Endothelial cell of umbilical vein (primary cell): Measurements from ENCODE around the gene PSD2. TPM values are rescaled to one million over a fixed set of nuclear protein-coding genes. Genes with fewer than 3 reads are reported as not detected.

Experiments
- BruUV-seq: library from RNA; stranded (reverse); fragments of 400-500 nt; replicated peaks from 2 replicates; lab custom pipeline; 2021; lab: Mats Ljungman, UMichigan
- CTCF ChIA-PET: fragments of 300-600, 350-600 bp; sonication (Branson Sonifier 250); formaldehyde crosslinking; loops from one replicate; lab custom pipeline; 2021; ENCODE audit warnings: antibody characterized with exemption, inconsistent platforms; lab: Charles Lee
- POLR2A ChIA-PET: fragments of 300-600, 350-600 bp; sonication (Branson Sonifier 250); formaldehyde crosslinking; loops from one replicate; lab custom pipeline; 2021; ENCODE audit warnings: antibody characterized with exemption, inconsistent platforms; lab: Charles Lee
- DNase-seq: peaks from one replicate; pipeline ENCODE4 v3.0.0-alpha.2; 2011; ENCODE audit warnings: low read depth, low spot score
- FAIRE-seq: peaks from 2 replicates; lab custom pipeline; 2011; peaks lifted over from hg19 to GRCh38; lab: Jason Lieb, UNC
- H2AFZ ChIP-seq: 2 replicates; pipeline ENCODE4 v1.6.0; 2012; ENCODE audit warnings: low read depth, low read length, control low read depth, inconsistent platforms
- H3K27ac ChIP-seq: 2 replicates; pipeline ENCODE4 v1.5.1; 2011; ENCODE audit warnings: low read depth, mild to moderate bottlenecking, control low read depth, low read length, moderate library complexity; ENCODE audit not compliant: insufficient read depth
- H3K27me3 ChIP-seq, 2 experiments: 2 replicates each; pipeline versions ENCODE4 v1.6.0 to v1.6.1; 2011; ENCODE audit warnings: low read length in 2 of 2, mixed read lengths in 1 of 2; ENCODE audit not compliant: control insufficient read depth in 2 of 2, insufficient read depth in 2 of 2
- H3K36me3 ChIP-seq, 2 experiments: 2 replicates in 1 of 2; 3 replicates in 1 of 2; pipeline ENCODE4 v1.5.1; 2011; ENCODE audit warnings: low read length in 2 of 2, mild to moderate bottlenecking in 1 of 2, moderate library complexity in 1 of 2; ENCODE audit not compliant: control insufficient read depth in 2 of 2, insufficient read depth in 2 of 2; ENCODE audit errors: extremely low read depth in 1 of 2
- H3K4me1 ChIP-seq: 3 replicates; pipeline ENCODE4 v1.5.1; 2011; ENCODE audit warnings: mild to moderate bottlenecking, low read length; ENCODE audit not compliant: control insufficient read depth, insufficient read depth; ENCODE audit errors: extremely low read depth
- H3K4me2 ChIP-seq: 2 replicates; pipeline ENCODE4 v1.6.1; 2011; ENCODE audit warnings: low read length, control low read depth, mixed read lengths; ENCODE audit not compliant: insufficient read depth
- H3K4me3 ChIP-seq, 3 experiments: fragments of 200-600 bp in 1 of 3; sonication (generic), shearing (Covaris generic) in 1 of 3; replicated peaks in 1 of 3; 2 replicates each; pipeline ENCODE4 v1.5.1; 2011 to 2016; ENCODE audit warnings: control low read depth in 3 of 3, low read length in 3 of 3, mild to moderate bottlenecking in 2 of 3, inconsistent platforms in 1 of 3, low read depth in 1 of 3, moderate library complexity in 1 of 3; ENCODE audit not compliant: insufficient read depth in 1 of 3
- H3K79me2 ChIP-seq: 2 replicates; pipeline ENCODE4 v1.6.0; 2012; ENCODE audit warnings: low read length, inconsistent platforms; ENCODE audit not compliant: control insufficient read depth, insufficient read depth
- H3K9ac ChIP-seq: replicated peaks from 2 replicates; pipeline ENCODE3; 2011; ENCODE audit warnings: low read length, control low read depth; ENCODE audit not compliant: insufficient read depth; ENCODE audit errors: extremely low read depth
- H3K9me1 ChIP-seq: replicated peaks from 3 replicates; pipeline ENCODE4 v1.6.0; 2011; ENCODE audit warnings: mild to moderate bottlenecking, low read length; ENCODE audit not compliant: control insufficient read depth, insufficient read depth; ENCODE audit errors: extremely low read depth
- H3K9me3 ChIP-seq: replicated peaks from 2 replicates; pipeline ENCODE4 v1.5.1; 2012; ENCODE audit warnings: low read length, inconsistent platforms; ENCODE audit not compliant: control insufficient read depth, insufficient read depth
- H4K20me1 ChIP-seq: replicated peaks from 2 replicates; pipeline ENCODE3; 2011; ENCODE audit warnings: mild to moderate bottlenecking, low read length; ENCODE audit not compliant: control insufficient read depth, insufficient read depth; ENCODE audit errors: extremely low read depth
- CTCF ChIP-seq, 2 donors: IDR thresholded peaks; 1 replicate in 1 of 2; 2 replicates in 1 of 2; pipeline ENCODE4 v1.5.1; 2011; ENCODE audit warnings: low read length in 2 of 2, mild to moderate bottlenecking in 2 of 2, moderate library complexity in 2 of 2, control low read depth in 1 of 2, inconsistent platforms in 1 of 2, low read depth in 1 of 2; ENCODE audit not compliant: insufficient read depth in 1 of 2; ENCODE audit errors: extremely low read depth in 1 of 2
- EZH2 ChIP-seq: IDR thresholded peaks from 2 replicates; pipeline ENCODE4 v1.6.1; 2012; ENCODE audit warnings: borderline replicate concordance, low read depth, mild to moderate bottlenecking, moderate library complexity, low read length, inconsistent platforms; ENCODE audit not compliant: severe bottlenecking
- JUN ChIP-seq: IDR thresholded peaks from 2 replicates; pipeline ENCODE4 v1.6.1; 2011; ENCODE audit warnings: borderline replicate concordance, low read depth; ENCODE audit not compliant: insufficient read length, insufficient read depth
- MAX ChIP-seq: IDR thresholded peaks from 2 replicates; pipeline ENCODE4 v1.6.1; 2011; ENCODE audit not compliant: insufficient read depth, insufficient read length
- MYC ChIP-seq: IDR thresholded peaks from one replicate; pipeline ENCODE4 v1.6.1; 2011; ENCODE audit warnings: mild to moderate bottlenecking, low read depth, low read length
- dilution Hi-C: fragments of 300-500 bp; cut with MboI; formaldehyde crosslinking; loops from one replicate; pipeline ENCODE4 v1.15.0; 2019; ENCODE audit warnings: low sequenced_read_pairs; ENCODE audit not compliant: extremely low pct_ligation_motif_present
- intact Hi-C: fragments of 100-400 bp; cut with micrococcal nuclease; formaldehyde crosslinking; loops from one replicate; pipeline ENCODE4 v1.10.0; 2022
- polyA plus RNA-seq, 4 experiments: library from polyadenylated mRNA; depleted of rRNA in 3 of 4; stranded (reverse) in 3 of 4; unstranded in 1 of 4; fragments of >200 nt; gene quantifications; 2 replicates each; pipeline versions ENCODE4 v1.2.1 to v1.2.3, GENCODE V29; 2011 to 2012; ENCODE audit warnings: missing spikeins in 1 of 4
- total RNA-seq: library from RNA; stranded (reverse); gene quantifications from 2 replicates; pipeline ENCODE4 v1.2.3, GENCODE V29; 2021

The PSD2 gene
- total and polyA plus RNA-seq, 2 donors (not counting 3 experiments of a cell fraction or from before 2014, with no cell fraction given), result not detected

GRCh38 chr5:139774980-139775661 lies 20.5 kb upstream of the PSD2 start:
- FAIRE-seq (peak; percentile 89), DNase-seq (peak; percentile 47)
- intact Hi-C loops, result no loop called here
- Histone ChIP-seq H3K36me3 (no peaks in the 10 kb centered on the region), H3K4me1 (no peaks in the 10 kb centered on the region), H4K20me1 (no peaks in the 10 kb centered on the region), H3K4me3 (no peak overlapping the region), H3K4me2 (no peak overlapping the region), H3K9me1 (no peaks in the 10 kb centered on the region), H3K27me3 (peaks cover 7 to 13% of the 10 kb centered on the region in 2 experiments), H3K9ac (no peak overlapping the region), H3K27ac (no peak overlapping the region), H2AFZ (no peak overlapping the region), H3K79me2 (no peaks in the 10 kb centered on the region), H3K9me3 (no peaks in the 10 kb centered on the region)
- ChIA-PET CTCF (interaction anchor here (0.5 to 5.1 kb wide), 35 partner anchors 8 to 380 kb away, joined by 3 to 64 read pairs (median 4); partner anchors contain the start of gene CXXC5), POLR2A (no interaction called here)
- no TSS peak for BruUV-seq
- no peak for TF ChIP-seq EZH2
- TF ChIP-seq CTCF (IDR thresholded peaks at IDR 0.05; ENCODE audit: extremely low read depth in 1 of 2, insufficient read depth in 1 of 2, low read depth in 1 of 2, low read length in 2 of 2), result peak; percentile 90 to 94
- dilution Hi-C loops, result no loop called here

GRCh38 chr5:139775872-139776271 lies 19.7 kb upstream of the PSD2 start:
- no peak overlapping the region for H3K4me3 ChIP-seq
- intact Hi-C loops (no loop called here), dilution Hi-C loops (no loop called here)
- H3K9me1 ChIP-seq, result no peaks in the 10 kb centered on the region
- H3K79me2 ChIP-seq, result no peaks in the 10 kb centered on the region
- peaks cover 8 to 15% of the 10 kb centered on the region in 2 experiments for H3K27me3 ChIP-seq
- H3K9me3 ChIP-seq, result no peaks in the 10 kb centered on the region
- no peaks in the 10 kb centered on the region for H3K4me1 ChIP-seq
- FAIRE-seq, result no peak
- no peak for TF ChIP-seq CTCF (IDR thresholded peaks at IDR 0.05; ENCODE audit: extremely low read depth in 1 of 2, insufficient read depth in 1 of 2, low read depth in 1 of 2, low read length in 2 of 2)
- TF ChIP-seq JUN, result no peak
- no peak for TF ChIP-seq MYC
- TF ChIP-seq MAX, result no peak
- H4K20me1 ChIP-seq, result no peaks in the 10 kb centered on the region
- H3K9ac ChIP-seq, result no peak overlapping the region
- H3K4me2 ChIP-seq, result no peak overlapping the region
- H3K27ac ChIP-seq, result no peak overlapping the region
- no TSS peak for BruUV-seq
- H3K36me3 ChIP-seq, result no peaks in the 10 kb centered on the region
- ChIA-PET POLR2A (no interaction called here), CTCF (interaction anchor here (0.7 to 5.1 kb wide), 23 partner anchors 8 to 379 kb away, joined by 3 to 64 read pairs (median 5); partner anchors contain the start of gene CXXC5)
- no peak overlapping the region for H2AFZ ChIP-seq
- no peak for DNase-seq
